GM08714 (cell line): ENCODE results near the gene DAP3.

Experiments
- H3K4me3 ChIP-seq: fragments of 200-500 bp; sonication (Bioruptor generic); 2 replicates; pipeline ENCODE4 v1.5.1; 2014; ENCODE audit warnings: mild to moderate bottlenecking, low read length, inconsistent platforms
- ZNF274 ChIP-seq: IDR thresholded peaks from 2 replicates; pipeline ENCODE4 v1.6.1; 2012; ENCODE audit warnings: mild to moderate bottlenecking, low read depth, low read length

Gene DAP3

GRCh38 chr1:155769257-155769656 is 80.4 kb downstream of the DAP3 start:
- no peak for TF ChIP-seq ZNF274
- H3K4me3 ChIP-seq: no peak overlapping the region

GRCh38 chr1:155773221-155773620 is 84.3 kb downstream of the DAP3 start:
- TF ChIP-seq ZNF274: no peak
- H3K4me3 ChIP-seq: no peak overlapping the region

- no peak for TF ChIP-seq ZNF274
- H3K4me3 ChIP-seq: no peak overlapping the region
Measured at GRCh38 chr1:155776414-155776813, 87.5 kb downstream of the DAP3 start.

DNA sequence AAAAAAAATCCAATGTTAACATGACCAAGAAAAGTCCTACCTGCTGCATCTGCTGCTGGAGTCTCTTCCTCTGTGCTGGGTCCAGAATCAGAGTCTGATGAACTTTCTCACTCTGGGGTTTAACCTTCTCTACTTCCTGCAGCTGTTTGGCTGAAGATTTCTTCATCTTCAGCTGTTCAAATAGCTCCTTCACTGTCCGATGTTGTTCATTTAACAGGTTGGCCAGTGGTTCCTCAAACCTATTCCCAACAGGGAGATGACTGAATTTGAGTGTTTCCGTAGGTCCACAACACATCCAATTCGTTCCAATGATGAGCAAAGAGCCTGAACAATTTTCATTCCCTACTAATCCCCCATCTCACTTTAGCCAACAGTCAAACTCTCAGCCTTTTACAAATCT is 88.7 kb downstream of the DAP3 start:
- H3K4me3 ChIP-seq: no peak overlapping the region
- no peak for TF ChIP-seq ZNF274
